Erythroblast (primary cell): ENCODE results near the gene AHSP.
"Not testable (repeated sequence)": the region's sequence is repeated elsewhere in the genome, so short reads cannot be mapped to it uniquely, and the experiment has no call there.

Source experiments
- DNase-seq, 2 experiments: peaks; one replicate each; lab custom pipeline; 2025; lab: John Stamatoyannopoulos, UW
- GATA1 ChIP-seq: IDR thresholded peaks from 2 replicates; pipeline ENCODE4 v1.6.1; 2011; ENCODE audit warnings: low read depth, mild to moderate bottlenecking, control low read depth, low read length, moderate library complexity
- POLR2A ChIP-seq: IDR thresholded peaks from 2 replicates; pipeline ENCODE4 v1.6.1; 2011; ENCODE audit warnings: mild to moderate bottlenecking, low read length

Gene AHSP

GRCh38 chr16:31489616-31490584 is 37.8 kb upstream of the AHSP start:
- TF ChIP-seq POLR2A: no peak
- no peak for TF ChIP-seq GATA1
- DNase-seq: no peak

GRCh38 chr16:31491778-31492418 is 35.8 kb upstream of the AHSP start:
- TF ChIP-seq GATA1 (no peak), POLR2A (no peak)
- DNase-seq: no peak

- DNase-seq: no peak
- no peak for TF ChIP-seq POLR2A
- TF ChIP-seq GATA1: no peak
These were observed 34.1 kb upstream of the AHSP start for GRCh38 chr16:31493506-31494125.

GRCh38 chr16:31496670-31497069 is 31.0 kb upstream of the AHSP start:
- no peak for TF ChIP-seq GATA1
- no peak for TF ChIP-seq POLR2A
- DNase-seq: no peak

- no peak for TF ChIP-seq GATA1
- TF ChIP-seq POLR2A: no peak
- DNase-seq: no peak
These were observed 29.2 kb upstream of the AHSP start for GRCh38 chr16:31498493-31498892.

- no peak for DNase-seq
- TF ChIP-seq GATA1: no peak
- TF ChIP-seq POLR2A: no peak
These were observed 27.8 kb upstream of the AHSP start for GRCh38 chr16:31499928-31500327.

GRCh38 chr16:31501226-31501965 is 26.3 kb upstream of the AHSP start:
- no peak for DNase-seq
- TF ChIP-seq GATA1 (no peak), POLR2A (no peak)

- DNase-seq: no peak
- TF ChIP-seq POLR2A (no peak), GATA1 (no peak)
These were observed 25.7 kb upstream of the AHSP start for GRCh38 chr16:31501966-31502348.

- TF ChIP-seq GATA1 (no peak), POLR2A (no peak)
- DNase-seq: no peak
These were observed 24.7 kb upstream of the AHSP start for GRCh38 chr16:31502981-31503380.

GRCh38 chr16:31503555-31503954 is 24.1 kb upstream of the AHSP start:
- DNase-seq: not testable (repeated sequence)

GRCh38 chr16:31504159-31504558 is 23.5 kb upstream of the AHSP start:
- DNase-seq: no peak
- no peak for TF ChIP-seq GATA1
- no peak for TF ChIP-seq POLR2A

- TF ChIP-seq GATA1: no peak
- TF ChIP-seq POLR2A: no peak
- no peak for DNase-seq
These were observed 22.2 kb upstream of the AHSP start for GRCh38 chr16:31505483-31505882.

GRCh38 chr16:31507617-31507928 is 20.1 kb upstream of the AHSP start:
- no peak for DNase-seq
- TF ChIP-seq POLR2A (no peak), GATA1 (no peak)
